Smooth muscle cell of the coronary artery (primary cell): ENCODE measurements around the gene LRRC45. TPM values are rescaled to one million over a fixed set of nuclear protein-coding genes. Genes with fewer than 3 reads are reported as not detected.

Source experiments
- total RNA-seq: library from RNA; depleted of rRNA; stranded (reverse); fragments of >200 nt; gene quantifications from 2 replicates; pipeline ENCODE4 v1.2.3, GENCODE V29; 2014; ENCODE audit warnings: low replicate concordance

The LRRC45 gene
- total RNA-seq: 11.9 and 16.7 TPM in 2 replicates

DNA sequence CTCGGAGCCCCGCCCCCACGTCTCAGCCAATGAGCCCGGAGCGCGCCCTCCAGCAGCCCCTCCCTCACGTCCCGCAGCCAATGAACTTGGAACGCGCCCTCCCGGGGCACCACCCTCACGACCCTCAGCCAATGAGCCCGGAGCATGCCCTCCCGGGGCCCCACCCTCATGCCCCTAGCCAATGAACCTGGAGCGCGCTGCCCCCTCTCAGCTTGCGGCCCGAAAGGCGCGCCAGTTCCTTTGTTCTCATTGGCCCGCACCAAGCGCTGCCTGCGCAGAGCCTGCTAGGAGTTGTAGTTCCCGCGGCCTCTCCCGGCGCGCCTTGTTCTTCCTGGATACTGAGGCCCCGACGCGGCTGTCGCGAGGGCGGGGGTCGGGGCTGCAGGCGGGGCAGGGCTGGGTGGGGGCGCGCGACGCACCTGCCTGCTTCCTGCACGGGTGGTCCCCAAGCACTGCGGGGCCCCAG is at the start of gene LRRC45:
LRRC45 (plus strand) TSS at position 325 of the 466 bp plus-strand sequence. CDS start 339 bp downstream, outside the sequence.

DNA sequence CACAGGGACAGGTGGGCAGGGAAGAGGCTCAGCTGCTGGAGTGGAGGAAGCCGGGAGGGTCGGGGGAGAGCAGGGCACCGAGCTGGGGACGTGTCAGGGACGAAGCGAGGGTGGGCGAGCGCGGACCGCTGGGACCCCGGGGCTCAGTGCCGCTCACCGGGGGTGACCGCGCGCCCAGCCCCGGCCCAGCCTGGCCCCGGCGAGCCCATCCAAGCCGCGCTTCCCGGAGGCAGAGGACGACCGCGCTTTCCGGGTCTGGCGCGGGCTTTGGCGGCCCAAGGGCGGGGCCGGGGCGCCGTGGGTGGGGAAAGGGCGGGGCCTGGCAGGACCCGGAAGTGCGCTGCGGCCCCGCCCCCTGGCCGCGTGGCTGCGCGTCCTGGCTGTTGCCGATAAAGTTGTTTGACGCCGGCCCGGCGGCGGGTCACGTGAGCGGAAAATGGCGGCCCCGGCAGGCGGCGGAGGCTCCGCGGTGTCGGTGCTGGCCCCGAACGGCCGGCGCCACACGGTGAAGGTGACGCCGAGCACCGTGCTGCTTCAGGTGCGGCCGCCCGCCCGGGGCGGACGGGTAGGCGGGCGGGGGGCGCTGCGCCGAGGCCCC is 45.8 kb upstream of the LRRC45 start, which contains the start of gene ASPSCR1:
ASPSCR1 (plus strand) TSS at position 419 of the 598 bp plus-strand sequence; CDS start at position 437, 18 bp downstream.

DNA sequence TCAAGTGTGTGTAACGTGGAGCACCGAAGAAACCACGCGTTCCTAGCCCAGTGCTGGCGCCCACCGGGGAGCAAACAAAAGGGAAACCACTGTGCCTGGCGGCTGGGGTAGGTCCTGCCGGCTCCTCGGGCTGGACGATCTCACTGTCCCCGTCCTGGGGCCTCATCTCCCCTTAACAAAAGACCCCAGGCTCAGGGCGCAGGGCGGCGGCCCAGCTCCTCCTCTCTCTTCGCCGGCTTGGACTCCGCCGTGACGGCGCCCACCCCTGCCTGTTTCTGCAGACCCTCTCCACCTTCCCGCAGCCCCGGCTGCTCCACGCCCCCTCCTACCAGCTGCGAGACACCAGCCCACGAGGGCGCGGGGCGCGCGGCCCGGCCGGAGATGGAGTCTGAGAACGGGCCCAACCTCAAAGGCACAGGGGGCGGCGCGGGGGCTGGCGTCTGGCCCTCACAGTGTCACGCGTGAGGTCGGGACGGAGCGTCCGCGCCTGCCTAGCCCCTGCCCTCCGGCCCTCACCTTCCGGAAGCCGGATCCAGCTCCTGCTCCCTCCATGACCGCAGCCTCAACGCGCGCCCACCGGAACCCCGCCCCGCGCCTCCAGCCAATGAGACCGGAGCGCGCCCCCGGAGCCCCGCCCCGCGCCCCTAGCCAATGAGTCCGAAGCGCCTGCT is 660 bp upstream of the LRRC45 start, which contains the start of gene CENPX:
CENPX (minus strand) TSS at position 569 of the 671 bp plus-strand sequence; CDS start at position 552, 17 bp downstream.

DNA sequence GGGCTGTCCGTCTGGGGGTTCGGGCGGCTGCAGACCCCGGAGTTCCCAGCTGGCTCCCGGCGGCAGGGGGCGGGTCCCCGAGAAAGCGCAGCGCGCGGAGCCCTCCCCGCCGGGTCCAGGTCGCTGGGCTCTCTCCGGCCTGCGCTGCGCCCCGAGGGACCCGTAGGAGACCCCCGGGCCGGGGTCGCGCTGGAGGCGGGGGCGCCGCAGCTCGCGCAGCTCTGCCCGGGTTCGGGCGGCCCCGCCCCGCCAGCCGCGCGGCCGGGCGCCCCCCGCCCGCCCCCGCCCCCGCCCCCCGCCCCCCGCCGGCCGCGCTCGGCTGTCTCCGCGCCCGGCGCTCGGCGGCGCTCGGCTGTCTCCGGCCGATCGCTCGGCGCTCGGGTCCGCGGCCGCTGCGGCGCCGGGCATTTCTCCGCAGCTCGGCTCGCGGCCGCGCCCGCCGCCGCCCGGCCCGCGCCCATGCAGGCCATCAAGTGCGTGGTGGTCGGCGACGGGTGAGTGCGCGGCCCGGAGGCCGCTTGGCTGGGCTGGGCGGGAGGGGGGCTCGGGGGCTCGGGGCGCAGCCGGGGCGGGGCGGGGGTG is 8.3 kb downstream of the LRRC45 start, which contains the start of gene RAC3:
RAC3 (plus strand) TSS at position 376 of the 582 bp plus-strand sequence; CDS start at position 460, 84 bp downstream.

DNA sequence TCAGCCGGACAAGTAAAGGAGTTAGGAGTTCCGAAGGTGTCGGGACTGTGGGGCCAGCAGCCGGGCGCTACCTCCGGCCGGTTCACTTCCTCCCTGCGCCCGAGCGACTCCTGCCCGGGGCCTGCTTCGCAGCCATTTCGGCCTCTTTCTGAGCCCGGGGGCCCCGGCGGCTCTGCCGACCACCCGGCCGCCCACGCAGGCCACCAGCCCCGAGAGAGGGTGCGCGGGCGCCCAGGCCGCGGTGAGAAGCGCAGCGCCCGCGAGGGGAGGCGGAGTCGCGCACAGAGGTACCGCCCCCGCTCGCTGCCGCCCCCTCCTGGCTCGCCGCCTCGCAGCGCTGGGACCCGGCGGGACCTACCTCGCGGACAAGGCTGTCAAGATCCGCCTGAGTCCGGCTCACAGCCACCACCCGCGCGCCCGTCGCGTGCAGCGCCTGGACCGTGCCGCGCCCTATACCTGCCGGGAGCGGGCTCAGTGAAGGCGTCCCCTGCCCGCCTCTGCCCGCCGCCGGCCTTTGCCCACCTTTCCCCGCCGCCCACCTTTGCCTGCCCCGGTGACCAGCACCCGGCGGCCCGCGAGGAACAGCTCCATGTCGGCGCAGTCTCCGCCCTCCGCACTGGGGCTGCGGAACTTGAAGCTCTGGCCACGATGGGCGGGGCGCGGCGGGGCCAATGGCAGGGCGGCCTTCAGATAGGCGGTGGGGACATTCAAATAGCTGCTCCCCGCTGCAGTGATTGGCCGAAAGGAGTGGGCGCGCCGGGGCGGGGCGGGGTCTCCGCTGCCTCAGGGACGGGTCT is 14.2 kb downstream of the LRRC45 start, which contains the start of gene DCXR:
DCXR (minus strand) TSS at position 606 of the 797 bp plus-strand sequence; CDS start at position 591, 15 bp downstream.

DNA sequence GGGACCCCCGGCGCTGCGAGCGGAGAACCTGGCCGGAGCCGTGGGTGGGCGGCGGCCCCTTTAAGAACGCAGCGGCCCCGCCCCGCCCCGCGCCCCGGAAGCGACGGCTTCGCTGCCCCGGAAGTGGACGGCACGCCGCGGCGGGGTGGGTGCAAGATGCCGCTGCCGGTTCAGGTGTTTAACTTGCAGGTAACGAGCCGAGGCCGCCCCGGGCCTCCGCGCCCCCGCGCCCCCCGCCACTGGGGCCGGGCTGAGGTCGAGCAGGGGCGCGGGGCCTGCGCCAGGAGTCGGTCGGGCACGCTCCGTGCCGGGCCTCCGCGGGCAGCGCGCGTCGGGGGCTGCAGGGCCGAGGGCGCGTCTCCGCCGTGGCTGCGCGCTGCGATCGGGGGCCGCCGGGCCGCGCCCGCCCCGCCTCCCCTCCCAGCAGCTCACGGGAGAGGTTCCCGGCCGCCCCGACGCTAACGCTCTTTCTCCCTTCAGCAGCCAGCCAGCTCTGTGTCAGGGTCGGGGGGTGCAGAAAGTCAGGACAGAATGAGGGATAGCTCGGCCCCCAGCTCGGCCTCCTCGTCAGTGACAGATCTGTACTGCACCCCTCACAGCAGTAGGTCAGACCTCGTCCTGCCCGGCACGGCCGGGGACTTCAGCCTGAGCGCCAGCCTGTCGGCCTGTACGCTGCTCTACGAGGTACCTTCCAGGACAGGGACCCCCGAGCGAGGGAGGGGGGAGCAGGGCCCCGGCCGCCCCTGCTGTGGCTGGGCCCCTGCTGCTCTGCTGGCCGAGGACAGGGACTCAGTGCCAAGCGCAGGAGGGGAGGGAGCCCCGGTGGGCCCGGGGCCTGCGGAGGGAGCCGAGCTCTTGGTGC is 28.9 kb downstream of the LRRC45 start, which contains the start of the genes GPS1 and RFNG:
GPS1 (plus strand) TSS at position 123 of the 862 bp plus-strand sequence; CDS start at position 157, 34 bp downstream.
RFNG (minus strand) TSS at position 36 of the 862 bp plus-strand sequence. CDS start 45 bp downstream, outside the sequence.

DNA sequence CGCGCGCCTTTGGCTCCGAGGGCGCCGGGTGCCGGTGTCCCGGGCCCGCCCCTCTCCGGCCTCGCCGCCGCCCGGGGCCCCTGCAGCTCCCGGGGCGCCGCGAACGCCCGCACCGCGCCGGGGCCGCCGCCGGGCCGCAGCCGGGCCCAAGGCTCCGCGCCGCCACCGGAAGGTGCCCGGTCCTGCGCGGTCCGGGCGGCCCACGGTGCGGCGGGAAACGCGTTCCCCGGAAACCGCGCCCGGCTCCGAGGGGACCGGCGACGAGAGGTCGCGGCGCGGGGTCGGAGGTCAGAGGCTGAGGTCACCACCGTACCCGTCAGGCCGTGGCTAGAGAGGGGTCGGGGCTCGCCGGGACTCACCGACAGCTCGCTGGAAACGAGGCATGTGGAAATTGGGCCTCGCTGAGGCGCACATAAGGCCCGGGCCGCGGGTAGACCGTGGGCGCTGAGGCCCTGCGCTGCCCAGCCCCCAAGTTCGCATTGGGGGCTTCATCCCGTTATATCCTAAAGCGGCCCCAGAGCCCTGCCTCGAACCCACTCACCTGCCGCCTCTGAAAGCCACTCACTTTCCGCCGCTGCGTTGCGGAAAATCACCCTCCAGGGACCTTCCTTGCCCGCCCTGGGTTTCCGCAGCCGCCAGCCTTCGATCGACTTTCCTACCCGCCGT is 42.7 kb downstream of the LRRC45 start, which contains the start of gene DUS1L:
DUS1L (minus strand) TSS at position 167 of the 666 bp plus-strand sequence. CDS start 745 bp downstream, outside the sequence.

Other genes with a start within 250 kb of the LRRC45 start
- gene GCGR, start 219.2 kb upstream of the LRRC45 start, total RNA-seq: not detected in 2 replicates
- 85.4 and 140 TPM in 2 replicates for gene MCRIP1, start 190.0 kb upstream of the LRRC45 start, total RNA-seq
- 0.15 TPM in 1 of 2 replicates, not detected in the other for gene PPP1R27, start 188.3 kb upstream of the LRRC45 start, total RNA-seq
- gene P4HB, start 162.8 kb upstream of the LRRC45 start, total RNA-seq: 997 and 1,224 TPM in 2 replicates
- 31.6 and 123 TPM in 2 replicates for gene ARHGDIA, start 152.0 kb upstream of the LRRC45 start, total RNA-seq
- gene ALYREF, start 131.7 kb upstream of the LRRC45 start, total RNA-seq: 86.2 and 152 TPM in 2 replicates
- 269 and 333 TPM in 2 replicates for gene ANAPC11, start 131.6 kb upstream of the LRRC45 start, total RNA-seq
- gene NPB, start 121.1 kb upstream of the LRRC45 start, total RNA-seq: 0.23 and 0.38 TPM in 2 replicates
- 42.8 and 43.9 TPM in 2 replicates for gene PCYT2, start 111.9 kb upstream of the LRRC45 start, total RNA-seq
- gene SIRT7, start 105.1 kb upstream of the LRRC45 start, total RNA-seq: 12.5 and 13.0 TPM in 2 replicates
- gene MAFG, start 95.6 kb upstream of the LRRC45 start, total RNA-seq: 13.7 and 15.0 TPM in 2 replicates
- 71.8 and 225 TPM in 2 replicates for gene PYCR1, start 86.0 kb upstream of the LRRC45 start, total RNA-seq
- gene MYADML2, start 76.1 kb upstream of the LRRC45 start, total RNA-seq: not detected in 2 replicates
- 0.08 TPM in 1 of 2 replicates, not detected in the other for gene NOTUM, start 62.1 kb upstream of the LRRC45 start, total RNA-seq
- 18.5 and 30.4 TPM in 2 replicates for gene ASPSCR1, start 45.7 kb upstream of the LRRC45 start, total RNA-seq
- 15.1 and 40.5 TPM in 2 replicates for gene CENPX, start 427 bp upstream of the LRRC45 start, total RNA-seq
- gene RAC3, start 8.4 kb downstream of the LRRC45 start, total RNA-seq: 6.3 and 18.5 TPM in 2 replicates
- 32.1 and 45.0 TPM in 2 replicates for gene DCXR, start 14.4 kb downstream of the LRRC45 start, total RNA-seq
- gene RFNG, start 28.5 kb downstream of the LRRC45 start, total RNA-seq: 25.6 and 33.3 TPM in 2 replicates
- gene GPS1, start 28.6 kb downstream of the LRRC45 start, total RNA-seq: 78.2 and 111 TPM in 2 replicates
- 44.9 and 48.1 TPM in 2 replicates for gene DUS1L, start 42.5 kb downstream of the LRRC45 start, total RNA-seq
- gene FASN, start 74.9 kb downstream of the LRRC45 start, total RNA-seq: 38.4 and 89.0 TPM in 2 replicates
- 10.5 and 14.0 TPM in 2 replicates for gene CCDC57, start 189.5 kb downstream of the LRRC45 start, total RNA-seq
- gene SLC16A3, start 205.7 kb downstream of the LRRC45 start, total RNA-seq: 117 and 167 TPM in 2 replicates